HepG2 (cell line): Measurements from ENCODE around the gene SH3GL1. TPM values are rescaled to one million over a fixed set of nuclear protein-coding genes. Genes with fewer than 3 reads are reported as not detected.

Source experiments
- AKNA ChIP-seq: sonication (generic); formaldehyde crosslinking; IDR thresholded peaks from 2 replicates; pipeline ENCODE4 v1.4.0; 2020; ENCODE audit warnings: missing genetic modification reagents, borderline replicate concordance
- DR1 ChIP-seq: sonication (generic); formaldehyde crosslinking; IDR thresholded peaks from 2 replicates; pipeline ENCODE4 v1.8.0; 2021; ENCODE audit warnings: mild to moderate bottlenecking, missing genetic modification reagents, inconsistent platforms
- HDAC2 ChIP-seq: sonication (generic); formaldehyde crosslinking; IDR thresholded peaks from 2 replicates; pipeline ENCODE4 v1.4.0; 2020; ENCODE audit warnings: missing genetic modification reagents
- HMGA1 ChIP-seq: sonication (generic); formaldehyde crosslinking; conservative IDR thresholded peaks from 2 replicates; pipeline ENCODE4 v1.4.0; 2020; ENCODE audit warnings: missing genetic modification reagents
- KLF16 ChIP-seq, 2 experiments: sonication (generic) in 1 of 2; formaldehyde crosslinking in 1 of 2; IDR thresholded peaks; 2 replicates each; pipeline versions ENCODE4 v1.6.1 to v1.8.0; 2016 to 2023; ENCODE audit warnings: missing genetic modification reagents in 2 of 2, missing compliant biosample characterization in 1 of 2
- MAZ ChIP-seq, 2 experiments: sonication (generic) in 1 of 2; formaldehyde crosslinking in 1 of 2; IDR thresholded peaks; 2 replicates each; pipeline versions ENCODE4 v1.5.0 to v1.6.1; 2012 to 2020; ENCODE audit warnings: low read depth in 2 of 2, mild to moderate bottlenecking in 2 of 2, borderline replicate concordance in 1 of 2, improper control_type of control experiment in 1 of 2, low read length in 1 of 2, missing genetic modification reagents in 1 of 2, moderate library complexity in 1 of 2
- PHF5A ChIP-seq: IDR thresholded peaks from one replicate; pipeline ENCODE4 v1.6.1; 2018; ENCODE audit warnings: low read depth, missing genetic modification reagents; ENCODE audit not compliant: unreplicated experiment
- RAD51 ChIP-seq: fragments of 450-650 bp; IDR thresholded peaks from 2 replicates; pipeline ENCODE4 v1.6.1; 2016; ENCODE audit warnings: borderline replicate concordance
- RBAK ChIP-seq: sonication (generic); formaldehyde crosslinking; IDR thresholded peaks from 2 replicates; pipeline ENCODE4 v1.5.1; 2020; ENCODE audit warnings: mild to moderate bottlenecking, missing genetic modification reagents
- ZNF280D ChIP-seq: sonication (generic); formaldehyde crosslinking; IDR thresholded peaks from 2 replicates; pipeline ENCODE4 v1.5.1; 2020; ENCODE audit warnings: mild to moderate bottlenecking, missing genetic modification reagents
- ZNF512B ChIP-seq: sonication (generic); formaldehyde crosslinking; IDR thresholded peaks from 2 replicates; pipeline ENCODE4 v1.5.1; 2020; ENCODE audit warnings: missing genetic modification reagents, mild to moderate bottlenecking, borderline replicate concordance
- ZNF572 ChIP-seq: sonication (generic); formaldehyde crosslinking; IDR thresholded peaks from 2 replicates; pipeline ENCODE4 v1.5.1; 2020; ENCODE audit warnings: mild to moderate bottlenecking, missing genetic modification reagents
- ZNF761 ChIP-seq: sonication (generic); formaldehyde crosslinking; conservative IDR thresholded peaks from 2 replicates; pipeline ENCODE4 v1.4.0; 2020; ENCODE audit warnings: mild to moderate bottlenecking, missing genetic modification reagents
- ZSCAN12 ChIP-seq: sonication (generic); formaldehyde crosslinking; IDR thresholded peaks from 2 replicates; pipeline ENCODE4 v1.9.0; 2021; ENCODE audit warnings: mild to moderate bottlenecking, missing genetic modification reagents
- ZSCAN21 ChIP-seq: sonication (generic); formaldehyde crosslinking; IDR thresholded peaks from 2 replicates; pipeline ENCODE4 v1.8.0; 2022; ENCODE audit warnings: mild to moderate bottlenecking, missing genetic modification reagents, moderate library complexity, borderline replicate concordance
- polyA plus RNA-seq, 8 experiments: library from polyadenylated mRNA; depleted of rRNA in 3 of 8; stranded (reverse) in 7 of 8; unstranded in 1 of 8; fragments of >200 nt; fragmentation: Illumina TruSeq in 4 of 8; extraction: Trizol in 4 of 8; gene quantifications; 2 replicates each; pipeline versions ENCODE4 v1.2.1 to v1.2.3, GENCODE V29; 2011 to 2016; ENCODE audit warnings: low read depth in 4 of 8, missing spikeins in 1 of 8, mixed read lengths in 1 of 8; ENCODE audit not compliant: insufficient read depth in 1 of 8
- total RNA-seq, 5 experiments: library from RNA; depleted of rRNA; stranded (reverse); fragments of >200 nt; fragmentation: Illumina TruSeq; extraction: Trizol; gene quantifications; 2 replicates each; pipeline ENCODE4 v1.2.3, GENCODE V29; 2016; ENCODE audit warnings: low read depth in 1 of 5

Gene SH3GL1
- total and polyA plus RNA-seq, 2 of the 13 experiments (the other 11 are each of a cell fraction or from before 2014, with no cell fraction given): 33.0 to 45.1 TPM

- no peak for TF ChIP-seq ZNF512B
- no peak; the same call in none of the 2 replicates for TF ChIP-seq ZNF761 (CRISPR knock-in tag)
- peak; percentile 78; the same call in 1 of the 2 replicates for TF ChIP-seq HDAC2 (CRISPR knock-in tag)
- TF ChIP-seq DR1: peak; percentile 56; the same call in 1 of the 2 replicates
- no peak for TF ChIP-seq HMGA1 (CRISPR knock-in tag)
- no peak for TF ChIP-seq AKNA (CRISPR knock-in tag)
- no peak for TF ChIP-seq RBAK (CRISPR knock-in tag)
- TF ChIP-seq MAZ (IDR thresholded peaks at IDR 0.05; ENCODE audit: borderline replicate concordance, low read depth, low read length): no peak
- TF ChIP-seq MAZ (CRISPR knock-in tag; IDR thresholded peaks at IDR 0.05; ENCODE audit: low read depth): peak; percentile 76; the same call in 1 of the 2 replicates
- TF ChIP-seq KLF16 (CRISPR knock-in tag; IDR thresholded peaks at IDR 0.05): peak in 1 of 2 experiments; percentile 86; a peak in 2 of 4 replicates
- no peak for TF ChIP-seq ZSCAN12 (CRISPR knock-in tag)
- TF ChIP-seq PHF5A (CRISPR knock-in tag): peak; percentile 66
- TF ChIP-seq ZNF572: no peak
- TF ChIP-seq ZSCAN21 (CRISPR knock-in tag): peak; percentile 91
- TF ChIP-seq ZNF280D (CRISPR knock-in tag): no peak
- no peak for TF ChIP-seq RAD51
These were observed at the start of gene SH3GL1 (continued) for GRCh38 chr19:4400135-4400936.
